Ovary (tissue), 9 donors: Measurements from ENCODE around the gene SLC16A5. TPM values are rescaled to one million over a fixed set of nuclear protein-coding genes. Genes with fewer than 3 reads are reported as not detected.

Experiments
- DNase-seq, 5 donors: peaks; one replicate each; pipeline ENCODE4 v3.0.0-alpha.2; 2019 to 2020
- H3K27ac ChIP-seq, 2 donors: fragments of 200-600 bp; one replicate each; pipeline versions ENCODE4 v1.5.1 to v1.8.0; 2019 to 2022
- H3K27me3 ChIP-seq: fragments of 200-600 bp; one replicate; pipeline ENCODE4 v1.8.0; 2022
- H3K36me3 ChIP-seq: fragments of 200-600 bp; sonication (generic); one replicate; pipeline ENCODE4 v1.5.1; 2019
- H3K4me1 ChIP-seq: one replicate; pipeline ENCODE4 v1.8.1; 2013; ENCODE audit warnings: mild to moderate bottlenecking, moderate library complexity; ENCODE audit not compliant: insufficient read depth
- H3K4me3 ChIP-seq: fragments of 200-600 bp; sonication (generic); one replicate; pipeline ENCODE4 v1.5.1; 2017
- H3K9me3 ChIP-seq, 2 donors: fragments of 200-600 bp in 1 of 2; sonication (generic) in 1 of 2; one replicate each; pipeline versions ENCODE4 v1.5.1 to v1.8.1; 2013 to 2019; ENCODE audit warnings: mild to moderate bottlenecking in 1 of 2, moderate library complexity in 1 of 2
- CTCF ChIP-seq, 3 donors: fragments of 450-650 bp in 2 of 3; fragments of 200-600 bp in 1 of 3; IDR thresholded peaks; one replicate each; pipeline versions ENCODE4 v1.5.1 to v1.8.0; 2016 to 2022; ENCODE audit warnings: antibody characterized with exemption in 3 of 3, mild to moderate bottlenecking in 1 of 3
- EP300 ChIP-seq: sonication (generic); formaldehyde crosslinking; IDR thresholded peaks from one replicate; pipeline ENCODE4 v1.6.1; 2017; ENCODE audit warnings: antibody characterized with exemption
- POLR2A ChIP-seq: fragments of 450-650 bp; IDR thresholded peaks from one replicate; pipeline ENCODE4 v1.6.1; 2017; ENCODE audit warnings: antibody characterized with exemption, mild to moderate bottlenecking, moderate library complexity
- WGBS, 3 donors: extraction: QIAGEN DNeasy Blood & Tissue Kit in 1 of 3; methylation state at CpG; one replicate each; pipeline versions ENCODE4 v1.1.5 to v1.1.7; 2013 to 2017; 5-methylcytosine and 5-hydroxymethylcytosine counted together
- intact Hi-C, 4 donors: fragments of 100-400 bp; cut with DNase I; formaldehyde crosslinking; loops; one replicate each; pipeline versions ENCODE4 v1.11.0 to v1.15.1; 2022 to 2023
- polyA plus RNA-seq, 2 donors: library from polyadenylated mRNA; stranded (reverse); fragments of 200-250 nt in 1 of 2; fragments of 350-450 nt in 1 of 2; fragmentation: Illumina TruSeq in 1 of 2; extraction: RNeasy Lipid Tissue Mini Kit (QIAGEN cat#74804) in 1 of 2; gene quantifications; one replicate each; pipeline ENCODE4 v1.2.3, GENCODE V29; 2013 to 2014
- total RNA-seq, 7 donors: library from RNA; depleted of rRNA in 2 of 7; stranded (reverse); fragments of >200 nt in 2 of 7; fragmentation: NEBNext Ultra II Directional in 3 of 7; extraction: Animal tissue kit (Norgen Biotek cat#: 25700) in 3 of 7; gene quantifications; one replicate each; pipeline versions ENCODE4 v1.1.0 to v1.2.4, GENCODE V29; 2016 to 2023
- donor health status: DM: no; HTN: no; CAD: no; lungs with moderate emphysema.
- donor health status: DM: no; HTN: no; CAD: no.
- donor health status: Bipolar disorder and iron deficiency.
- donor health status: DM: yes; HTN: yes; CAD: no.
- donor health status: DM: no; HTN: no; CAD: no.
- donor health status: DM: yes; HTN: yes; CAD: no.

The SLC16A5 gene
- total and polyA plus RNA-seq, 9 donors: 2.0 to 20.6 (median 12.1) TPM

- Histone ChIP-seq H3K27me3 (no peaks in the 10 kb centered on the region), H3K9me3 (no peaks in the 10 kb centered on the region), H3K4me1 (peaks cover 5% of the 10 kb centered on the region), H3K27ac (peak overlapping the region; percentile 20 to 44), H3K4me3 (peak overlapping the region; percentile 39), H3K36me3 (no peaks in the 10 kb centered on the region)
- DNase-seq: peak; percentile 58 to 74 (median 62)
- 6 to 11% (median 8%) methylated on average over 21 to 53 of the region's 53 CpGs for WGBS, 3 donors
- TF ChIP-seq POLR2A (no peak), CTCF (IDR thresholded peaks at IDR 0.05) (peak in 1 of 3 donors; percentile 7)
- intact Hi-C loops: no loop called here
Observed at GRCh38 chr17:75077496-75078283, 10.1 kb upstream of the SLC16A5 start.

- Histone ChIP-seq H3K4me1 (peaks cover 5% of the 10 kb centered on the region), H3K27me3 (no peaks in the 10 kb centered on the region), H3K36me3 (no peaks in the 10 kb centered on the region), H3K4me3 (no peak overlapping the region), H3K9me3 (no peaks in the 10 kb centered on the region), H3K27ac (peak overlapping the region in 1 of 2 donors; percentile 44)
- DNase-seq: no peak
- intact Hi-C loops: no loop called here
- TF ChIP-seq CTCF (IDR thresholded peaks at IDR 0.05): no peak
- TF ChIP-seq POLR2A: no peak
- no peak for TF ChIP-seq EP300
- 57 to 71% (median 63%) methylated on average over 15 to 17 of the region's 17 CpGs for WGBS, 3 donors
Observed at GRCh38 chr17:75078284-75079022, 9.3 kb upstream of the SLC16A5 start.

GRCh38 chr17:75079023-75079373 is 8.8 kb upstream of the SLC16A5 start:
- no peaks in the 10 kb centered on the region for H3K27me3 ChIP-seq
- no peak for DNase-seq
- no peak overlapping the region for H3K27ac ChIP-seq
- H3K36me3 ChIP-seq: no peaks in the 10 kb centered on the region
- H3K9me3 ChIP-seq: no peaks in the 10 kb centered on the region
- peaks cover 5% of the 10 kb centered on the region for H3K4me1 ChIP-seq
- H3K4me3 ChIP-seq: no peak overlapping the region
- intact Hi-C loops: no loop called here
- TF ChIP-seq EP300 (no peak), CTCF (IDR thresholded peaks at IDR 0.05) (no peak), POLR2A (no peak)
- WGBS, 3 donors: 73 to 81% (median 75%) methylated on average over 8 of the region's 8 CpGs

GRCh38 chr17:75081611-75082540 is 5.9 kb upstream of the SLC16A5 start:
- no peak overlapping the region for H3K27ac ChIP-seq
- intact Hi-C loops: no loop called here
- peaks cover 4% of the 10 kb centered on the region for H3K4me1 ChIP-seq
- 72 to 73% (median 73%) methylated on average over 13 of the region's 13 CpGs for WGBS, 3 donors
- H3K36me3 ChIP-seq: no peaks in the 10 kb centered on the region
- H3K9me3 ChIP-seq: no peaks in the 10 kb centered on the region
- TF ChIP-seq POLR2A: no peak
- no peak for TF ChIP-seq CTCF (IDR thresholded peaks at IDR 0.05)
- TF ChIP-seq EP300: no peak
- no peaks in the 10 kb centered on the region for H3K27me3 ChIP-seq
- DNase-seq: no peak
- no peak overlapping the region for H3K4me3 ChIP-seq
